ENCODE data around the gene DNAL4.

- TF ChIP-seq CTCF (IDR thresholded peaks at IDR 0.05; ENCODE audit: low read depth, low read length) (no peak), EZH2phosphoT487 (IDR thresholded peaks at IDR 0.05; ENCODE audit: low read depth) (no peak)
Observed at GRCh38 chr22:38741166-38741565, 52.8 kb downstream of the DNAL4 start.

Measured in OCI-LY3 (cell line).